ENCODE results near the gene ZEB2. TPM values are rescaled to one million over a fixed set of nuclear protein-coding genes. Genes with fewer than 3 reads are reported as not detected.
A peak's percentile ranks its signal among the peaks of the same experiment; 100 is the strongest.

Gene ZEB2
- total RNA-seq, 1 donor from 2014 or later = 106 TPM

DNA sequence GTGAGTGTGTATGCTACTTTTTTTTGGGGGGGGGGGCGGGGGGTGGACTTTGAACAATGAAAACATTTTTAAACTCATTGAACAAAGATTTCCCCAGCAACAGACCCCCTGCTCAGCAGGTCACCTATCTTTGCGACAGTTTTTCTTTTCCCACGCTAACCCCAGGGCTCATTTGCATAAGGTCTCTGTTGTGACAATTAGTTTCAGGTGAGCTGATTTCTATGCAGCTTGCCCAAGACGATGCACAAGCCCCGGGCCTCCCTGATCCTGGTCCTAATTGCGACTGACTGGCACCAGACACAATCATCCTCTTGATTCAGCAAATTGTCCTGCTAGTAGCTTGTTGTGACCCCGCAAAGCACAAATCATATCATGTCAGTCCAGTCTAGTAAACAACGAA is 40.3 kb downstream of the ZEB2 start:
- Histone ChIP-seq H2AFZ (replicated peaks) (no peak overlapping the region), H3F3A (ENCODE audit: low read depth) (peaks cover 26% of the 10 kb centered on the region), H4K20me1 (ENCODE audit: low read depth) (peaks cover 90% of the 10 kb centered on the region), H3K27me3 (no peaks in the 10 kb centered on the region), H3K4me3 (peak overlapping the region; percentile 4), H3K9me3 (ENCODE audit: low read depth) (no peaks in the 10 kb centered on the region), H3K36me3 (peaks cover 5% of the 10 kb centered on the region), H3K4me2 (peak overlapping the region; percentile 54), H3K9ac (no peak overlapping the region), H3K27ac (peak overlapping the region; percentile 39), H3K4me1 (peaks cover 48% of the 10 kb centered on the region), H3K79me2 (ENCODE audit: low read depth) (peaks cover 100% of the 10 kb centered on the region)
- TF ChIP-seq, protein P1, sequence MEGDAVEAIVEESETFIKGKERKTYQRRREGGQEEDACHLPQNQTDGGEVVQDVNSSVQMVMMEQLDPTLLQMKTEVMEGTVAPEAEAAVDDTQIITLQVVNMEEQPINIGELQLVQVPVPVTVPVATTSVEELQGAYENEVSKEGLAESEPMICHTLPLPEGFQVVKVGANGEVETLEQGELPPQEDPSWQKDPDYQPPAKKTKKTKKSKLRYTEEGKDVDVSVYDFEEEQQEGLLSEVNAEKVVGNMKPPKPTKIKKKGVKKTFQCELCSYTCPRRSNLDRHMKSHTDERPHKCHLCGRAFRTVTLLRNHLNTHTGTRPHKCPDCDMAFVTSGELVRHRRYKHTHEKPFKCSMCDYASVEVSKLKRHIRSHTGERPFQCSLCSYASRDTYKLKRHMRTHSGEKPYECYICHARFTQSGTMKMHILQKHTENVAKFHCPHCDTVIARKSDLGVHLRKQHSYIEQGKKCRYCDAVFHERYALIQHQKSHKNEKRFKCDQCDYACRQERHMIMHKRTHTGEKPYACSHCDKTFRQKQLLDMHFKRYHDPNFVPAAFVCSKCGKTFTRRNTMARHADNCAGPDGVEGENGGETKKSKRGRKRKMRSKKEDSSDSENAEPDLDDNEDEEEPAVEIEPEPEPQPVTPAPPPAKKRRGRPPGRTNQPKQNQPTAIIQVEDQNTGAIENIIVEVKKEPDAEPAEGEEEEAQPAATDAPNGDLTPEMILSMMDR (IDR thresholded peaks at IDR 0.05) = no peak
- no peak for TF ChIP-seq EZH2 (IDR thresholded peaks at IDR 0.05)
- no peak for TF ChIP-seq EZH2phosphoT487 (IDR thresholded peaks at IDR 0.05)
- Mint-ChIP-seq H3K36me3 (peaks cover 25% of the 10 kb centered on the region), H3K4me1 (peaks cover 69% of the 10 kb centered on the region), H3K4me3 (no peak overlapping the region), H3K27me3 (ENCODE audit: insufficient read depth, low read depth) (no peaks in the 10 kb centered on the region), H3K9me3 (no peaks in the 10 kb centered on the region), H3K27ac (peak overlapping the region; percentile 86)
- DNase-seq (ENCODE audit: low spot score) = peak; percentile 81

DNA sequence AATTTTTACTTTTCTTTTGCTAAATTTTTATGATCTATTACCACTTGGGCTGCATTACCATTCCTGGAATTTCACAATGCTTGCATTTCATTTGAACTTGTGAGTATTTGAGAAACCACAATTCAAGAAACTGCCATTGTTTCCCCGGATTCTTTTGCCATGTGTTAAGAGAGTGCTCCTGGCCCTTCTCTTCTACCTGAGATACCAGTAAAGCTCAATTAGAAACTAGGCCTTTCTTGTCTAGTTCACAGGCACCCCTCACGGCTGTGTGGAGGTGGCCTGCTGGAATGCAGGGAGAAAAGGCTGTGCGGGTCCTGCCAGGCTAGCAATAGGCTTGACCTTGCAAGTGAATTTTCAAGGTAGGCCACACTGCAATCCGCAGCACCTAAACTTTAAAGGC is 40.8 kb downstream of the ZEB2 start:
- Histone ChIP-seq H3K9ac (no peak overlapping the region), H3F3A (ENCODE audit: low read depth) (peaks cover 30% of the 10 kb centered on the region), H3K27me3 (no peaks in the 10 kb centered on the region), H3K4me1 (peaks cover 53% of the 10 kb centered on the region), H3K9me3 (ENCODE audit: low read depth) (no peaks in the 10 kb centered on the region), H4K20me1 (ENCODE audit: low read depth) (peaks cover 90% of the 10 kb centered on the region), H3K4me2 (peak overlapping the region; percentile 54), H3K79me2 (ENCODE audit: low read depth) (peaks cover 100% of the 10 kb centered on the region), H2AFZ (replicated peaks) (no peak overlapping the region), H3K4me3 (no peak overlapping the region), H3K27ac (peak overlapping the region; percentile 79), H3K36me3 (peaks cover 5% of the 10 kb centered on the region)
- Mint-ChIP-seq H3K4me1 (peaks cover 67% of the 10 kb centered on the region), H3K27me3 (ENCODE audit: insufficient read depth, low read depth) (no peaks in the 10 kb centered on the region), H3K4me3 (no peak overlapping the region), H3K36me3 (peaks cover 24% of the 10 kb centered on the region), H3K9me3 (no peaks in the 10 kb centered on the region), H3K27ac (peak overlapping the region; percentile 54)
- TF ChIP-seq, protein P1 (IDR thresholded peaks at IDR 0.05) = no peak
- no peak for TF ChIP-seq EZH2 (IDR thresholded peaks at IDR 0.05)
- no peak for TF ChIP-seq EZH2phosphoT487 (IDR thresholded peaks at IDR 0.05)
- no peak for DNase-seq (ENCODE audit: low spot score)

DNA sequence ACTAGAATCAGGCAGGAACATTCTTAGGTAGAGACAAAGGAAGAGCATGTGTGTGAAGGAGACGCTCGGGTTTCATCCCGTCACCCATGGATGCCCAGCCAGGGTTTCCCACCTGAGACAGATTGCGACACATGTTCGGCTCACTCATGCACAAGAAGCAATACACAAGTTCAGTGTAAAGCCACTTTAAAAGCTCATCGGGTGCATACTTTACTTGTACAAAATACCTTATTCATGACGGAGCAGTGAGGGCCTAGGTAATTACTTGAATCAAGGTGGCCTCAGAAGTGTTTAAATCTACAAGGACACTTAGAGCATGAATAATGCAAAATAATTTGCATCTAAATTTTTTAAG is 42.0 kb downstream of the ZEB2 start:
- TF ChIP-seq, protein P1 (IDR thresholded peaks at IDR 0.05) = no peak
- no peak for TF ChIP-seq EZH2phosphoT487 (IDR thresholded peaks at IDR 0.05)
- no peak overlapping the region for H3K27ac Mint-ChIP-seq
- H3K4me3 Mint-ChIP-seq = no peak overlapping the region
- Histone ChIP-seq H3K36me3 (peaks cover 5% of the 10 kb centered on the region), H4K20me1 (ENCODE audit: low read depth) (peaks cover 96% of the 10 kb centered on the region), H3K9ac (no peak overlapping the region), H3K4me3 (no peak overlapping the region), H3K9me3 (ENCODE audit: low read depth) (no peaks in the 10 kb centered on the region), H3K79me2 (ENCODE audit: low read depth) (peaks cover 100% of the 10 kb centered on the region), H3K4me1 (peaks cover 57% of the 10 kb centered on the region), H3K27me3 (no peaks in the 10 kb centered on the region), H3F3A (ENCODE audit: low read depth) (peaks cover 41% of the 10 kb centered on the region), H3K27ac (no peak overlapping the region), H3K4me2 (no peak overlapping the region), H2AFZ (replicated peaks) (no peak overlapping the region)
- DNase-seq (ENCODE audit: low spot score) = no peak
- H3K36me3 Mint-ChIP-seq = peaks cover 12% of the 10 kb centered on the region
- H3K27me3 Mint-ChIP-seq (ENCODE audit: insufficient read depth, low read depth) = no peaks in the 10 kb centered on the region
- no peaks in the 10 kb centered on the region for H3K9me3 Mint-ChIP-seq
- peaks cover 67% of the 10 kb centered on the region for H3K4me1 Mint-ChIP-seq
